Endothelial cell of umbilical vein (primary cell): Measurements from ENCODE around the gene ANKLE2. TPM values are rescaled to one million over a fixed set of nuclear protein-coding genes. Genes with fewer than 3 reads are reported as not detected.

Experiments
- BruUV-seq: library from RNA; stranded (reverse); fragments of 400-500 nt; replicated peaks from 2 replicates; lab custom pipeline; 2021; lab: Mats Ljungman, UMichigan
- CTCF ChIA-PET: fragments of 300-600, 350-600 bp; sonication (Branson Sonifier 250); formaldehyde crosslinking; loops from one replicate; lab custom pipeline; 2021; ENCODE audit warnings: antibody characterized with exemption, inconsistent platforms; lab: Charles Lee
- POLR2A ChIA-PET: fragments of 300-600, 350-600 bp; sonication (Branson Sonifier 250); formaldehyde crosslinking; loops from one replicate; lab custom pipeline; 2021; ENCODE audit warnings: antibody characterized with exemption, inconsistent platforms; lab: Charles Lee
- DNase-seq: peaks from one replicate; pipeline ENCODE4 v3.0.0-alpha.2; 2011; ENCODE audit warnings: low read depth, low spot score
- FAIRE-seq: peaks from 2 replicates; lab custom pipeline; 2011; peaks lifted over from hg19 to GRCh38; lab: Jason Lieb, UNC
- H2AFZ ChIP-seq: 2 replicates; pipeline ENCODE4 v1.6.0; 2012; ENCODE audit warnings: low read depth, low read length, control low read depth, inconsistent platforms
- H3K27ac ChIP-seq: 2 replicates; pipeline ENCODE4 v1.5.1; 2011; ENCODE audit warnings: low read depth, mild to moderate bottlenecking, control low read depth, low read length, moderate library complexity; ENCODE audit not compliant: insufficient read depth
- H3K27me3 ChIP-seq, 2 experiments: 2 replicates each; pipeline versions ENCODE4 v1.6.0 to v1.6.1; 2011; ENCODE audit warnings: low read length in 2 of 2, mixed read lengths in 1 of 2; ENCODE audit not compliant: control insufficient read depth in 2 of 2, insufficient read depth in 2 of 2
- H3K36me3 ChIP-seq, 2 experiments: 2 replicates in 1 of 2; 3 replicates in 1 of 2; pipeline ENCODE4 v1.5.1; 2011; ENCODE audit warnings: low read length in 2 of 2, mild to moderate bottlenecking in 1 of 2, moderate library complexity in 1 of 2; ENCODE audit not compliant: control insufficient read depth in 2 of 2, insufficient read depth in 2 of 2; ENCODE audit errors: extremely low read depth in 1 of 2
- H3K4me1 ChIP-seq: 3 replicates; pipeline ENCODE4 v1.5.1; 2011; ENCODE audit warnings: mild to moderate bottlenecking, low read length; ENCODE audit not compliant: control insufficient read depth, insufficient read depth; ENCODE audit errors: extremely low read depth
- H3K4me2 ChIP-seq: 2 replicates; pipeline ENCODE4 v1.6.1; 2011; ENCODE audit warnings: low read length, control low read depth, mixed read lengths; ENCODE audit not compliant: insufficient read depth
- H3K4me3 ChIP-seq, 3 experiments: fragments of 200-600 bp in 1 of 3; sonication (generic), shearing (Covaris generic) in 1 of 3; replicated peaks in 1 of 3; 2 replicates each; pipeline ENCODE4 v1.5.1; 2011 to 2016; ENCODE audit warnings: control low read depth in 3 of 3, low read length in 3 of 3, mild to moderate bottlenecking in 2 of 3, inconsistent platforms in 1 of 3, low read depth in 1 of 3, moderate library complexity in 1 of 3; ENCODE audit not compliant: insufficient read depth in 1 of 3
- H3K79me2 ChIP-seq: 2 replicates; pipeline ENCODE4 v1.6.0; 2012; ENCODE audit warnings: low read length, inconsistent platforms; ENCODE audit not compliant: control insufficient read depth, insufficient read depth
- H3K9ac ChIP-seq: replicated peaks from 2 replicates; pipeline ENCODE3; 2011; ENCODE audit warnings: low read length, control low read depth; ENCODE audit not compliant: insufficient read depth; ENCODE audit errors: extremely low read depth
- H3K9me1 ChIP-seq: replicated peaks from 3 replicates; pipeline ENCODE4 v1.6.0; 2011; ENCODE audit warnings: mild to moderate bottlenecking, low read length; ENCODE audit not compliant: control insufficient read depth, insufficient read depth; ENCODE audit errors: extremely low read depth
- H3K9me3 ChIP-seq: replicated peaks from 2 replicates; pipeline ENCODE4 v1.5.1; 2012; ENCODE audit warnings: low read length, inconsistent platforms; ENCODE audit not compliant: control insufficient read depth, insufficient read depth
- H4K20me1 ChIP-seq: replicated peaks from 2 replicates; pipeline ENCODE3; 2011; ENCODE audit warnings: mild to moderate bottlenecking, low read length; ENCODE audit not compliant: control insufficient read depth, insufficient read depth; ENCODE audit errors: extremely low read depth
- CTCF ChIP-seq, 2 donors: IDR thresholded peaks; 1 replicate in 1 of 2; 2 replicates in 1 of 2; pipeline ENCODE4 v1.5.1; 2011; ENCODE audit warnings: low read length in 2 of 2, mild to moderate bottlenecking in 2 of 2, moderate library complexity in 2 of 2, control low read depth in 1 of 2, inconsistent platforms in 1 of 2, low read depth in 1 of 2; ENCODE audit not compliant: insufficient read depth in 1 of 2; ENCODE audit errors: extremely low read depth in 1 of 2
- EZH2 ChIP-seq: IDR thresholded peaks from 2 replicates; pipeline ENCODE4 v1.6.1; 2012; ENCODE audit warnings: borderline replicate concordance, low read depth, mild to moderate bottlenecking, moderate library complexity, low read length, inconsistent platforms; ENCODE audit not compliant: severe bottlenecking
- FOS ChIP-seq: IDR thresholded peaks from 2 replicates; pipeline ENCODE4 v1.6.1; 2011; ENCODE audit warnings: mild to moderate bottlenecking, low read length, moderate library complexity, borderline replicate concordance; ENCODE audit not compliant: insufficient read depth
- GATA2 ChIP-seq: IDR thresholded peaks from 2 replicates; pipeline ENCODE4 v1.7.0; 2011; ENCODE audit warnings: low read depth, mild to moderate bottlenecking, moderate library complexity, mixed read lengths, low read length; ENCODE audit not compliant: insufficient read length, insufficient read depth
- JUN ChIP-seq: IDR thresholded peaks from 2 replicates; pipeline ENCODE4 v1.6.1; 2011; ENCODE audit warnings: borderline replicate concordance, low read depth; ENCODE audit not compliant: insufficient read length, insufficient read depth
- MYC ChIP-seq: IDR thresholded peaks from one replicate; pipeline ENCODE4 v1.6.1; 2011; ENCODE audit warnings: mild to moderate bottlenecking, low read depth, low read length
- POLR2A ChIP-seq: IDR thresholded peaks from 2 replicates; pipeline ENCODE4 v1.6.1; 2012; ENCODE audit warnings: low read depth, mild to moderate bottlenecking, control low read depth, low read length
- POLR2AphosphoS5 ChIP-seq: IDR thresholded peaks from 2 replicates; pipeline ENCODE4 v1.6.1; 2012; ENCODE audit warnings: low read depth, mild to moderate bottlenecking, control low read depth, low read length, moderate library complexity; ENCODE audit not compliant: insufficient read depth
- dilution Hi-C: fragments of 300-500 bp; cut with MboI; formaldehyde crosslinking; loops from one replicate; pipeline ENCODE4 v1.15.0; 2019; ENCODE audit warnings: low sequenced_read_pairs; ENCODE audit not compliant: extremely low pct_ligation_motif_present
- intact Hi-C: fragments of 100-400 bp; cut with micrococcal nuclease; formaldehyde crosslinking; loops from one replicate; pipeline ENCODE4 v1.10.0; 2022
- polyA plus RNA-seq, 4 experiments: library from polyadenylated mRNA; depleted of rRNA in 3 of 4; stranded (reverse) in 3 of 4; unstranded in 1 of 4; fragments of >200 nt; gene quantifications; 2 replicates each; pipeline versions ENCODE4 v1.2.1 to v1.2.3, GENCODE V29; 2011 to 2012; ENCODE audit warnings: missing spikeins in 1 of 4
- total RNA-seq: library from RNA; stranded (reverse); gene quantifications from 2 replicates; pipeline ENCODE4 v1.2.3, GENCODE V29; 2021
- TF ChIP-seq, protein P1 (sequence below): IDR thresholded peaks from 2 replicates; pipeline ENCODE4 v1.6.1; 2011; ENCODE audit not compliant: insufficient read depth, insufficient read length

ANKLE2 gene
- total and polyA plus RNA-seq, 2 donors (not counting 3 experiments of a cell fraction or from before 2014, with no cell fraction given) = 75.8 to 112 TPM

DNA sequence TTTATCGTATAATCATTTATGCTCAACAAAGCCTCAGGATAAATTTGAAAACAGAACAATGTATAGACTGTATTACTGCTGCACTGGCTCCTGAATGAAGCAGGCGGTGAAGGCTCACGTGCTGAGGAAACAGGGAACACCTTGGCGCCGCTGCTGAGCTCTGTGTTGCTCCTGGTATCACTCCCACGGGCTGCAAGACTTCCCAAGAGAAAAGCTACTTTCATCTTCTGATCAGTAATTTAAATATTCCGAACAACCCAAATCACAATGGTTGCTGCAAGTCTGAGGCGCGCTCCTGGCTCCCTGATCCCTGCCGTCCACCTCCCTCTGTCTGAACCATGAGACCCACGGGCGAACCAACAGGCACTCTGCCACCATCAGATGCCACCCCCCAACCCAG is 35.2 kb downstream of the ANKLE2 start:
- H3K27ac ChIP-seq = no peak overlapping the region
- H4K20me1 ChIP-seq = no peaks in the 10 kb centered on the region
- no peak overlapping the region for H2AFZ ChIP-seq
- DNase-seq (no peak), FAIRE-seq (peak; percentile 33)
- H3K79me2 ChIP-seq = peaks cover 3% of the 10 kb centered on the region
- BruUV-seq = no TSS peak
- H3K4me2 ChIP-seq = no peak overlapping the region
- CTCF ChIA-PET = no interaction called here
- TF ChIP-seq MYC (no peak), FOS (no peak), POLR2A (no peak), GATA2 (no peak), EZH2 (no peak)
- TF ChIP-seq, protein P1, sequence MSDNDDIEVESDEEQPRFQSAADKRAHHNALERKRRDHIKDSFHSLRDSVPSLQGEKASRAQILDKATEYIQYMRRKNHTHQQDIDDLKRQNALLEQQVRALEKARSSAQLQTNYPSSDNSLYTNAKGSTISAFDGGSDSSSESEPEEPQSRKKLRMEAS = no peak
- H3K27me3 ChIP-seq = no peaks in the 10 kb centered on the region
- no peaks in the 10 kb centered on the region for H3K9me3 ChIP-seq
- H3K4me1 ChIP-seq = no peaks in the 10 kb centered on the region
- intact Hi-C loops (no loop called here), dilution Hi-C loops (no loop called here)
- H3K9me1 ChIP-seq = no peaks in the 10 kb centered on the region
- H3K9ac ChIP-seq = no peak overlapping the region
- H3K4me3 ChIP-seq = no peak overlapping the region
- POLR2A ChIA-PET = no interaction called here
- peaks cover 24 to 40% of the 10 kb centered on the region in 2 experiments for H3K36me3 ChIP-seq

- BruUV-seq = no TSS peak
- no peak overlapping the region for H3K9ac ChIP-seq
- no peaks in the 10 kb centered on the region for H3K9me1 ChIP-seq
- DNase-seq (no peak), FAIRE-seq (no peak)
- H3K9me3 ChIP-seq = no peaks in the 10 kb centered on the region
- no peaks in the 10 kb centered on the region for H4K20me1 ChIP-seq
- no peaks in the 10 kb centered on the region for H3K4me1 ChIP-seq
- no peak for TF ChIP-seq EZH2
- no peak for TF ChIP-seq CTCF (IDR thresholded peaks at IDR 0.05; ENCODE audit: extremely low read depth in 1 of 2, insufficient read depth in 1 of 2, low read depth in 1 of 2, low read length in 2 of 2)
- TF ChIP-seq MYC = no peak
- no peak for TF ChIP-seq GATA2
- TF ChIP-seq POLR2A = no peak
- no peak for TF ChIP-seq POLR2AphosphoS5
- TF ChIP-seq FOS = no peak
- TF ChIP-seq, protein P1 = no peak
- no peak for TF ChIP-seq JUN
- intact Hi-C loops (no loop called here), dilution Hi-C loops (no loop called here)
- H3K27me3 ChIP-seq = no peaks in the 10 kb centered on the region
- no peak overlapping the region for H3K4me2 ChIP-seq
- no peak overlapping the region for H2AFZ ChIP-seq
- POLR2A ChIA-PET = no interaction called here
- H3K4me3 ChIP-seq = no peak overlapping the region
- CTCF ChIA-PET = no interaction called here
- H3K27ac ChIP-seq = no peak overlapping the region
- peaks cover 25 to 45% of the 10 kb centered on the region in 2 experiments for H3K36me3 ChIP-seq
- H3K79me2 ChIP-seq = peaks cover 3% of the 10 kb centered on the region
These were observed 37.0 kb downstream of the ANKLE2 start for GRCh38 chr12:132724506-132725241.
